GM12892 (cell line): Measurements from ENCODE around the gene TMEM269.

Experiments
- DNase-seq: peaks from one replicate; pipeline ENCODE4 v3.0.0; 2011; ENCODE audit not compliant: insufficient read length
- FAIRE-seq: peaks from 2 replicates; lab custom pipeline; 2011; peaks lifted over from hg19 to GRCh38; lab: Jason Lieb, UNC
- POLR2A ChIP-seq: IDR thresholded peaks from 2 replicates; pipeline ENCODE4 v1.6.1; 2011; ENCODE audit warnings: low read depth, low read length, control low read depth
- POLR2AphosphoS5 ChIP-seq: IDR thresholded peaks from 2 replicates; pipeline ENCODE4 v1.6.1; 2011; ENCODE audit warnings: low read depth, low read length, control low read depth
- TAF1 ChIP-seq: IDR thresholded peaks from 2 replicates; pipeline ENCODE4 v1.6.1; 2011; ENCODE audit warnings: low read depth, mild to moderate bottlenecking, control low read depth, low read length, borderline replicate concordance

The TMEM269 gene

GRCh38 chr1:42835422-42835821 lies 50.6 kb downstream of the TMEM269 start:
- TF ChIP-seq POLR2A = no peak
- TF ChIP-seq TAF1 = no peak
- TF ChIP-seq POLR2AphosphoS5 = no peak
- no peak for FAIRE-seq
- no peak for DNase-seq

GRCh38 chr1:42837709-42838108 lies 52.9 kb downstream of the TMEM269 start:
- no peak for DNase-seq
- TF ChIP-seq TAF1 (no peak), POLR2AphosphoS5 (no peak), POLR2A (no peak)
- no peak for FAIRE-seq

DNA sequence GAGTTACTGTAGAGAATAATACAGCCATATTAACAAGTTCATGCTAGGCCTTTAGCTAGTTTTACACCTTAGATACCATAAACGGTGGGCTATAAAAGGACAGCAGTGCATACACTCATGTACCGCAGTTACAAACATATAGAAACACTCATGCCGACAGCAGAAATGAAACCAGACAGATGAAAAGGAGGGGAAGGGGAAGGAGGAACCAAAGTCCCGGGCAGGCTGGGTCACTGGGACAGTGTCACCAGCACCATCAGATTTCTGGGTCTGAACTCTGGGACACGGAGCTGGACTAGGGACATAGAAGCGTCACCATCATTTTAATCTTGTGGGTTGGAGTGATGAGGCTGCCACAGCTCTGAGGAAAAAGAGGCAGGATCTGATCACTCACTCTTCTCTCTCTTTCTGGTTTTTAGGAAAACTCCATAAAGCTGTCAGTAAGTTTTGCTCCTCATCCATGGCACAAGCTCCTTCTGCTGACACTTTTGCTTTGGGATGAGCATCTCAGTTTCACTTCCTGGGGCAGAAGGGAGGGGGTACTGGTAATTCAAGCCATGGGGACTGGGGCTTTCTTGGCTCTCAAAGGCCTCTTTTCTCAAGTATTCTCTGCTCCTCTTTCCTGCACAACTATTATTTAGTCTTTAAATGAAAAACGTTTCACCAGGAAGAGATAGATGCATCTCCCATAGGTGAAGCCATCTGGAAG lies 53.8 kb downstream of the TMEM269 start:
- FAIRE-seq = no peak
- TF ChIP-seq TAF1 (no peak), POLR2A (no peak), POLR2AphosphoS5 (no peak)
- no peak for DNase-seq

DNA sequence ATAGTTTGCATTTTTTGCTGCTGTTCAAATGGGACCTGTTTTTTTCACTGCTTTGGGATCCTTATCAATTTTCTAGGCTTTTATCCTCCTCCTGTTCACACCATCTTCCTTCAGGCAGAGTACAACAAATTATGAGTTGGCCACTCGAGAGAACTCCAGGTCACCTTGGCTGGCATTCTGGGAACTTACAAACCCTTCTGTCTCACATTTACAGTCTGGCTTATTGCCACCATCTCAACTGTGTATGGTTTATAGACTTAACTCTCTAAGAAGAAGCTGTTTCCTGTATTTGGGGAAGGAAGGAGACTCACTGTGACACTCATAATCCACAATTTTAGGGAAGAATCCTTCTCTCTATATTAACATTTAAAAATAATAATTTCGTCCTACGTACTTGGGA lies 56.2 kb downstream of the TMEM269 start:
- TF ChIP-seq TAF1 (no peak), POLR2A (no peak), POLR2AphosphoS5 (no peak)
- FAIRE-seq (no peak), DNase-seq (no peak)

DNA sequence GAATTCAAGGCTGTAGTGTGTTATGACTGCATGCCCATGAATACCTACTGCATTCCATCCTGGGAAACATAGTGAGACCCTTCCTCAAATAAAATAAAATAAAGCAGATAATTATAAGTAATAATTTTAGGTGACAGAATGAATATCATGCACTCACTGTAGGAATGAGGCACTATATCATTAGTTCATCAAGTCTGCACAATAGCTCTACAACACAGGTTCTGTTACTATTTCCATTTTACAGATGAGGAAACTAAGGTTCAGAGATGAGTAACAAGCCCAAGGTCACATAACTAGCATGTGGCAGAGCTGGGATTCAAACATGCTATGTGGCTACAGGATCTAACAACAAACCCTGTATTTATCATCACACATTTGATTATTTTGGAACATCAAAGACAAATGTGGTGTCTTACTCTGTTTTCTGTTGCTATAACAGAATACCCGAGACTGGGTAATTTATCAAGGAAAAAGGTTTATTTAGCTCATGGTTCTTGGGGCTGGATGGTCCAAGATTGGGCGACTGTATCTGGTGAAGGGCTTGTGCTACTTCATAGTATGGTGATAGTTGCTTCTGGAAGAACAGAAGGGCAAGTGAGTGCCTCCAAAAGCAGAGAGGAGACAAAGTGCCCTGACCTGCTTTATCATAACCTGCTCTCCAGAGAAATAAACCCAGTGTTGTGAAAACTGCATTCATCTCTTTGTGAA lies 56.8 kb downstream of the TMEM269 start:
- TF ChIP-seq TAF1 (no peak), POLR2AphosphoS5 (no peak), POLR2A (no peak)
- DNase-seq (no peak), FAIRE-seq (no peak)

GRCh38 chr1:42844592-42845140 lies 59.9 kb downstream of the TMEM269 start:
- FAIRE-seq (peak; percentile 66), DNase-seq (no peak)
- no peak for TF ChIP-seq POLR2AphosphoS5
- no peak for TF ChIP-seq POLR2A
- no peak for TF ChIP-seq TAF1

- no peak for FAIRE-seq
- DNase-seq = no peak
- no peak for TF ChIP-seq TAF1
Measured at GRCh38 chr1:42845193-42845592, 60.4 kb downstream of the TMEM269 start.

DNA sequence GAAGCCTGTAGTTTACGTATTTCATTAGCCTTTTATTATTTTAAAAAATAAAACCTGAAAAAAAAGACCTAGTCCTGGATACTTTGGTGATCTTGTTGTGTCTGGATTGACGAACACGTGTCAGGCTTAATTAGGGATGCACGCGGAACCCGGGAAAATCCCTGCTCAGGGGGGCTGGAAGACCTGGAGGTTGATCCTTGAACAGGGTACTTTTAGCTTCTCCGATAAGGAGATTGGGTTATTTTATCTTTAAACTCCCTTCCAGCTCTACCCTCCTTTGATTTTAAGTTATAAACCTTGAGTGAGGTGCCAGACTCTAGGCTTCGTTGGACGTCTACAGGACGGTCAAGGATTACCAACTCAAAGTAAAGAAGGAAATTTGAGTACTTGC lies 61.1 kb downstream of the TMEM269 start:
- TF ChIP-seq POLR2A (no peak), TAF1 (no peak), POLR2AphosphoS5 (no peak)
- no peak for DNase-seq
- FAIRE-seq = peak; percentile 24

DNA sequence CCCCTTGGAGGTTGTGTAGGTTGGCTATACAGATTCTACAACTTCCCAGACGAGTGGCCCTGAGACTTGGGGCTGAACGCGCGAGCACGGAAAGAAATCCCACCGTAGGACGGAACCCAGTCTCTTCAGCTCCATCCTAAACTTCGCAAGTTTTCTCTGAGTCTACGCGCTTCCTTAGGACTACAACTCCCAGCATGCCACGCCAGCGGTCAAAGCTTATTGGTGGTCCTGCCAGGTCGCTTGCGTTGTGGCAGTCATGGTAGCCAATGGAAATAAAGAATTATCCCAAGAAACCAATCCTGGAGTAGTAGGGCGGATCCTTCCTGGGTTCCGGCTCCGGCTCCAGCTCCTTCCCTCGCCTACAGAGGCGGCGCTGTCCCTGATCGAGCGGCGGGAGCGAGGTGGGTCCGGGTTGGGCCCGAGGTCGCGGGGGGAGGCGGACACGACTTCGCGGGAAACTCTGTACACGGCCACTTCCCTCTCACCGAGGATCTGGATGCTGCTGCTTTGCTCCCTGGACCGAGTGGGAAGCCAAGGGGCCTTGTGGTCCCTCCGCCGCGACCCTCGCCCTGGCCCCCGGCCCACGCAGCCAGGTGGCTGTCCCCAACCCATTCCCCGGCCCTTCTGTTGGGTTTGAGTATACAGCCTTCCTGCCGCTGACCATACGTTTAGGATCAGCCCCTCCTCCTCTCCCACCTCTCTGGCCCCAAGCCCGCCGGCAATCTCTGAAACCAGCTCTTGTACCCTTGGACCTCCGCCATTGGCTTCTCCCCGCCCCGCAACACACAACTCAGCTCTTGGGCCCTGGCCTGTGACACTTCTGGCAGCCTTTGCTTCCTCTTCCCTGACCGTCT lies 61.7 kb downstream of the TMEM269 start, which contains the start of gene ZNF691:
TSS of gene ZNF691 (plus strand) at position 357 of the 854 bp plus-strand sequence. CDS start 3,046 bp downstream, outside the sequence.
- peak; percentile 81 for TF ChIP-seq POLR2A
- no peak for TF ChIP-seq TAF1
- TF ChIP-seq POLR2AphosphoS5 = peak; percentile 68
- peak; percentile 95 for FAIRE-seq
- DNase-seq = peak; percentile 88

GRCh38 chr1:42847111-42847595 lies 62.4 kb downstream of the TMEM269 start:
- TF ChIP-seq POLR2A (no peak), TAF1 (no peak), POLR2AphosphoS5 (no peak)
- DNase-seq (no peak), FAIRE-seq (peak; percentile 36)
